ENCODE results near the gene AQP12B.
"Not testable (repeated sequence)": the region's sequence is repeated elsewhere in the genome, so short reads cannot be mapped to it uniquely, and the experiment has no call there.

The AQP12B gene

GRCh38 chr2:240701091-240701735 lies 18.5 kb upstream of the AQP12B start:
- ATAC-seq, result no peak

GRCh38 chr2:240700616-240701015 lies 17.9 kb upstream of the AQP12B start:
- ATAC-seq, result not testable (repeated sequence)

GRCh38 chr2:240699835-240700234 lies 17.1 kb upstream of the AQP12B start:
- not testable (repeated sequence) for ATAC-seq

- ATAC-seq, result not testable (repeated sequence)
Measured at GRCh38 chr2:240698852-240699561, 16.3 kb upstream of the AQP12B start.

GRCh38 chr2:240696469-240696868 lies 13.8 kb upstream of the AQP12B start:
- not testable (repeated sequence) for ATAC-seq

GRCh38 chr2:240695593-240695992 lies 12.9 kb upstream of the AQP12B start:
- ATAC-seq, result not testable (repeated sequence)

GRCh38 chr2:240694304-240694703 lies 11.6 kb upstream of the AQP12B start:
- ATAC-seq, result not testable (repeated sequence)

GRCh38 chr2:240692583-240693561 lies 10.2 kb upstream of the AQP12B start:
- not testable (repeated sequence) for ATAC-seq

GRCh38 chr2:240691631-240692420 lies 9.1 kb upstream of the AQP12B start, which contains the start of gene AQP12A:
Gene AQP12A (plus strand): TSS chr2:240691866. CDS start chr2:240691914, 48 bp downstream.
- ATAC-seq, result not testable (repeated sequence)

GRCh38 chr2:240691075-240691427 lies 8.4 kb upstream of the AQP12B start:
- not testable (repeated sequence) for ATAC-seq

GRCh38 chr2:240690421-240691074 lies 7.9 kb upstream of the AQP12B start:
- ATAC-seq, result peak in 1 of 2 donors; percentile 9

GRCh38 chr2:240689975-240690374 lies 7.3 kb upstream of the AQP12B start:
- no peak for ATAC-seq

GRCh38 chr2:240688553-240688919 lies 5.9 kb upstream of the AQP12B start:
- no peak for ATAC-seq

- ATAC-seq, result no peak
Measured at GRCh38 chr2:240687741-240688552, 5.3 kb upstream of the AQP12B start.

- no peak for ATAC-seq
Measured at GRCh38 chr2:240687045-240687740, 4.5 kb upstream of the AQP12B start.

GRCh38 chr2:240686460-240686859 lies 3.8 kb upstream of the AQP12B start:
- ATAC-seq, result no peak

- no peak for ATAC-seq
Measured at GRCh38 chr2:240685771-240686371, 3.2 kb upstream of the AQP12B start.

- ATAC-seq, result peak in 1 of 2 donors; percentile 9
Measured at GRCh38 chr2:240683980-240684728, 1.5 kb upstream of the AQP12B start.
